ENCODE results near the gene SKAP1.
"Not testable (repeated sequence)": the region's sequence is repeated elsewhere in the genome, so short reads cannot be mapped to it uniquely, and the experiment has no call there.

SKAP1 gene

DNA sequence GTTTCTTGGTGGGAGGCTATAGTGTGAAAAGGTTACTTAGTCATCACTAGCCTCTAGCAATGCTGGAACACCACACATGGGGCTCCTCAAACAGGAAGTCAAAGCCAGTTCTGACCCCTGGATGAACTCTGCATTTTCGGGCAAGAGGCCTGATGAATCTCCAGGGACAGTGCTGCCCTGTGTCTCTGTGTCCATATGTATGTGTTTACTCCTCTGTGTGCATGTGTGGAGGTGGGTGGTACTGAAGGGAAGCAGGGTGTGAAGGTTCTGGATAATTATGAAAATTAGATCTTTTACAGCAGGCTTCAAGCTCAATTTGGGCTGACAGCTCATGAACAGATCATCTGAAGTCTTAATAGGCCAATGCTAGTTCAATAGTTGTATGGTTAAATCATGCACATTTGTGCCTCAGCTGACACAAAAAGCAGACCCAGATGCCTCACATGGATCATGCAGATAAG, 188.9 kb downstream of the SKAP1 start:
- peak; percentile 26 for DNase-seq

DNA sequence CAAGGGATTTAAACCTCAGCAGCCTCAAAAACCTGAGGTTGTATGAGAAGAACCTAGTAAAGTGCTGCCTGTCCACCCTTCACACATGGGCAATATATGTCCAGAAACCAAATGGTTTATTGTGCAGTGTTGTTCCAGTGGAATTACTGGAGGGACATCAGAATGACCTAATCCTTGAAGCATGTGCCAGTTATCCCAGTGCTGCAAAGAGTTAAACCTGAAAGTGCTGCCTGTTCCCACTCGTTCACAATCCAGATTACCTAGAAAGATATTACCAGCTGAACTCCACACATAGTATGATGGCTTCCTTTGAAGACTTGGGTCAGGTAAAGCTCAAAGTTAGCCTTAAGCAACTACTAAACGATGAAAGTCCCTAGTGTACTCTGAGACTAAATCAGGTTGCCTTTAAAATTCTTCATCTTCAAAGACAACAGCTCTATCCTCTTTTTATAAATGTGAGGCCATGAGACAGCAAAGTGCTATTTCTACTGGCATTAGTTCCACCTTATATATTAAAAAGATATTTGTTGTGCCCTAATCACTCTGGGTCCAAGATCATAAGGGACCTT, 189.4 kb downstream of the SKAP1 start:
- no peak for DNase-seq

DNA sequence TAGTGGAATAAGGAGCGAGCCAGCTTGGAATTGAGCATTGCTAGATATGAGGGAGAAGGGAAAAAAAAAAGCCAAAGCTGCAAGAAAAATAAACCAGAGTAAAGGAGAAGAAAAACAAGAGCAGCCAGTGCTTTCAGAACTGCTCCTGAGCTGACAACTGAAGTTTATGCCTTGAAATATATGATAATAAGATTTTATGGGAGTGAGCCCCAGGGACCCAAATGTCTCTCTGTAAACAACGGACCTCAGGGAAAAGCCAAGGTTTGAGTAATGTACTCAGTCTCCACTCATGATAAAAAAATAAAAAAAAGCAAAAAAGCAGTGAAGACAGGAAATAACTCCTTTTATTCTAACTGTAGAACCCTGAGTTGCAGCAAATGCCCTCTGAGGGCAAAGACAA, 189.9 kb downstream of the SKAP1 start:
- DNase-seq, result no peak

DNA sequence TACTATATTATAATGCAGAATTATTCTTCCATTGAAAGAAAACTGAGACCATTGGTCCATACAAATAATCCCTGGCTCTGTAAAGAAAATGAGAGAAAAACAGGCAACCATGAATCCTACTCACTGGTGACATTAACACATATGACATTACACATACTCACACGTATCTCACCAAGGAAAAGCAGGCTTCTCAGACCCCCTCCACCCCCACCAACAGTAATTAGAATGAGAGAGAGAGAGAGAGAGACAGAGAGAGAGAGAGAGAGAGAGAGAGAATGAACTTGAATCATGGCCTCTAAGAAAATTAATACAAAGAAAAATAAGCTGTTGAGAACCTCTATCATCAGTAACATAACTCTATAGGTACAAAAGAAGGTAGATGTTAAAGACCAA, 190.4 kb downstream of the SKAP1 start:
- no peak for DNase-seq

DNA sequence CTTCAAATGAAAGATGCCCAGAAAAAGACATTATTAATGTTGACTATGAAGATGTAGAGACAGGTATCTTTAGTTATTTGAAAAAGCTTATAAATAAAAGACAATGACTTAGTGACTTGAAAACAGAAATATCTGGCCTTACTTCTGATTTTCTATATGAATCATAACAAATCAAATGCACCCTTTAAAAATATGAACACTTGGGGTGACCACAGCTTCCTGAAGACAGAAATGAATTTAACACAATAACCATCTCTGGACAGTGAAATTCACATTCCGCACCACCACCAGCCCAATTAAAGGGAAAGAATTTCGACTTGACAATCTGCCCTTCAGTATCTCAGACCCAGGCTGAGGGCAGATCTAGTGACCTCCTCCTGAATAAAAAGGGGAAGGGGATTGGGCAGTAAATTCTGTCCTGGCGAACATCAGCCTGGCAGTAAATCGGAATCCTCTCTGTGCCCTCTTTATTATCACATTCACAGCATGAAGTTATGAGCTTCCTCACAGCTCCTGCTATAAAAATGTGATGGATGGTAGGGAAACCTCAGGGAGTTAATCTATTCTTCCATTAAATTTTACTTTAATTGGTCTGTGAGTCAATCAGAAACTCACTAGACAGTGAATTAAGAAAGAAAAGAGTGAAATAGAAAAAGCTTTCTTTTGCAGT, 190.9 kb downstream of the SKAP1 start:
- no peak for DNase-seq

DNA sequence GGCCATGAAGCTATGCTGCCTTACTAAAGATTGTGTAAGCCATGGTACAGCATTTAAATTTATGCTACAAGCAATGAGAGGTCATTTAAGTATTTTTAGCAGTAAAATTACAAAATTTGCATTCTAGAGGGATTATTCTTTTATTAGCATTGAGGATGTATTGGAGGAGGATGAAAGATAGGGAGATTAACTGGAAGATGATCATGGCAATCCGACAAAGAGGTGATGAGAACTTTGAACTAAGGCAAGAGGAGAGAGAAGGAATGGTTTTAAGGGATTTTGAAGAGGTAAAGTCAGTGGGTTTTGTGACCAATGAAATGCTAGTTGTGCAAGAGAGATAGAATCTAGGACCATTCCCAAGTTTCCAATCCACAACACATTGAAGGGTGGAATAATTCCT, 192.6 kb downstream of the SKAP1 start:
- DNase-seq, result no peak

DNA sequence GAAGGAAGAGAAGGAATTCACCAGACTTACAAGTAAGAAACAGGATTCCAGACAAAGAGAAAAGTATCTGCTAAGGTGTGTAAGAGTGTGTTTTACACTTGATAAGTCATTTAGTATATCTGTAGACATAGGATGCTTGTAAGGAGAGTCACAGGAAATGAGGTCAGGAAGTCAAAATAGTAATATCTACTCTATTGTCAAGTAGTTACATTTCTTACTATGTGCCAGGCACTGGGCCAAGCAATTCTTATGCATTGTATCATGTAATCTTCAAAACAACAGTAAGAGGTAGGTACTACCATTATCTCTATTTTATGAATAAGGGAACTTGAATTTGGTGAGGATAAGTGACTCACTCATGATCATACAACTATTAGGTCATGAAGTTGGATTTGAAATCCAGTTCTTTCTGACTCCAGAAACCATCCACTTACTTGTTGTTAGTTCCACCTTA, 193.3 kb downstream of the SKAP1 start:
- no peak for DNase-seq

DNA sequence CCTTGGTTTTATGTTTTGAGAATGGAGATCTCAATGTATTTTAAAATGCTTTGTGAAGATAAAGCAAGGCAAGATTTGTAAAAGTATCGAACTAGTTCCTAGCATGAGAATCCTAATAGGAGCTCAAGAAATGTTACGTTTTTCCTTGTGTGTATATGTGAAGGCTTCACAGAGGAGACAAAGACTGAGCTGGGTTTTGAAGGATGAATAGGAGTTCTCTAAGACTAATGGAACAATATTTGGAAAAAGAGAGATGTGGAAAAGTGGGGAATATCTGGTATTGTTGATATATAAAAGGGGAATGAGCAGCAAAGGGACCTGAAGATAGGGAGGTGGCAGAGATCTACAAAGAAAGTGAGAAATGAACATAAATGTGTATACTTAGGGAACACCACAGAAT, 195.1 kb downstream of the SKAP1 start:
- no peak for DNase-seq

DNA sequence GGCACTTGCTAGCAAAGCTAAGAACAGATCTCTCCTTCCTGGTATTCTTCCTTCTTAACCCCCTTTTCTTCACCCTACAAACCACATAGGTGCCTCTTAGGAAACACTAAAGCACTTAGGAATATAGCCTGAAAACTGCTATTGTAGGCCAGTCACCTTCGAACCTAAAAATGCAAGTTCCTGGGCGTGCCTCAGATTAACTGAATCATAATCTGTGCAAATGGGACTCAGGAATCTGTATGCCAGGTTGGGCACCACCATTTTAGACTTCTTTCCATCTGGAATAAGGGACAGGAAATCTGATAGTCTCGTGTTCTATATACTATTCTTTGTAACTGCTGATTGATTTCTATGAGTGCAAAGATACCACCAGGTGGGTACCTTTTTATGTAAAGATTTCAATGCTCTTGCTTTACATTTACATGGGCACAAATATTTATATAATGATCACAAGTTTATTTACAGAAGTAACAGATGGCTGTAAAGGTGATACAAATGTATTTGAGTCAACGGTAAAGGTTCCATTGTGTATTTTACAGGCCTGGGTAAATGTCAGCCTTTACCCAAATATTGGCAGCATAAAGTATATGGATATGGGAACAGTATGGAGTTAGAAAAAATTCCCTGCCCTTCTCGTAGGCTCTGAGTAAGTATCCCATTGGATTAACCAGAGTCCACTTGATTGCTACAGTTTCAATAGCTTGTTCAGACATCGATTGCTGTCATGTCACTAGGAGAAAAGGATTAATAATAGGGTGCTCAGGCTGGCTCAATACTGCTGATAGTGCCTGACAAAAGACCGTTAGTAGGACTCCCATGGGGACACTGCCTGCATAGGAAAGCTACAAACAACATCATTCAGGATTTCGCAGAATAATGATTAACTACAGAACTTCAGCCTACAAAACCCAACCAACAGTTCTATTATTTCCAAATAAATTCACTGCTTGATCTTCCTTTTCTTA, 197.7 kb downstream of the SKAP1 start:
- no peak for DNase-seq

DNA sequence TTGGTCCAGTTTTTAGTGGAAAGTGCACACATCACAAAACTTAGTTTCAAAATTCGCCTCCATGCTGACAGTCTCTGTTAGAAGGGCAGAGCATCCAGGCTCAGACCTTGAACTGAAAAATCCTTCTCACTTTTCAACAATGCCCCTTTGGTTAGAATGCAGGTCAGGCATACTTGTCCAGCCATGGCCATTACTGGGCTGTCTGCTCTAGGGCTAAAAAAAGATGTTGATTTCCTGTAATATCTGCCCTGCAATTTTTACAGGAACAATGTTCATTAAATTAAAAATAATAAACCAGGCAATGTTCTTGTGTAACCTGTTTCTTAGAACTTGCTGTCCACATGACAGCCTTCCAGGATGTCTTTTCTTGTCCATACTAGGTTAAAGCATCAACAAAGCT, 200.1 kb downstream of the SKAP1 start:
- no peak for DNase-seq

DNA sequence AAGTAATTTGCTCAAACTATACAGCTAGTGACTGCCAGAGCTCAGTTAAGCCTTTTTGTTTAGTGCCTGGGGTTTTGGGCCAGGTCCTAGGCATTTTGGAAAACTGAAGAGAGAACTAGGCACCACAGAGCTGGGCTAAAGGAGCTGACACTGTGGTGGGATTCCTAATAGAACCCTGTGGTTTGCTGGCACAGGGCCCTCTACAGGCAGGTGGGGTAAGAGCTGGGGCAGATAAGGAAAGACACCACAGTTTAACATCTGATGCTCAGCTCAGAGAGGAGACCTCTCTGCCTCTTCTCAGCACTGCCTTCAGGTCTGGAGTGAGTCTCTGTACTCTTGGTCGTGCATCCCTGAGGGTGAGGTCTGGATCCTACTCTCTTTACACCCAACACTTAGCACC, 201.3 kb downstream of the SKAP1 start:
- peak; percentile 46 for DNase-seq

DNA sequence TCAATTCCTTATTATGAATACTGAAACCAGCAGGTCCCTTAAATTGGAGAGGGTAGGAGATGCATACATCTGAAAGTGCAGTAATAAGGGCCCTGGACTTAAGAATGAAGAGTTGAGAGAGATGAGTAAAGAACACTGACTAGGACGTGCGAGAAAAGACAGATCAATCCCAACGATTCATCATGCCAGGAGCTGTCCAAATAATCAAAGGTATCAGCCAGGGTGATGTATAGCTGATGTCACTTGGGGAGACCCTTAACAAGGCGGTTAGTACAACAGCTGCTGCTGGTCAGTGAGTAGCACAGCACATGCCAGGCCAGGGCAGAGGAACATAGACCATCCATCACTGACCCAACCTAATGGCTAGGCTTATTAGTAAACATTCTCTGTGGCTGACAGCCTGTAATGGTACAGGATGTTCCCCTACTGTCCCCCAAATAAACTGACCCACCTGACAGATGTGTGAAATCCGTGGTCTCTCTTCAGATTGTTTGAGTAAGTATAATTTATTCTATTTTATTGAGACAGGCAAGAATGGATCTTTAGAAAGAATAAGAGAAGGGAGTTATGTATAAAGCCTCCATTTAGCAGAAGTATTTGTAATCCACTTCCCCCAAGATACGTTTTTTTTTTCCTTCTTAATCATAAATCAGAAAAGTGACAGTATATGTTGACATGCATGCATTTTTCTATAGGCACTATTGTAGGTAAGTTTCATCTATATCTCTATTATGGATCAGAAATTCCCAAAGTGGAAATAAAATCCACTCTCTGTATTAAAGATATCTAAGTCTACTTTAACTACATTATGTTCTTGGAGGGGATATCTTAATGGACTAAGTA, 204.1 kb downstream of the SKAP1 start:
- no peak for DNase-seq

DNA sequence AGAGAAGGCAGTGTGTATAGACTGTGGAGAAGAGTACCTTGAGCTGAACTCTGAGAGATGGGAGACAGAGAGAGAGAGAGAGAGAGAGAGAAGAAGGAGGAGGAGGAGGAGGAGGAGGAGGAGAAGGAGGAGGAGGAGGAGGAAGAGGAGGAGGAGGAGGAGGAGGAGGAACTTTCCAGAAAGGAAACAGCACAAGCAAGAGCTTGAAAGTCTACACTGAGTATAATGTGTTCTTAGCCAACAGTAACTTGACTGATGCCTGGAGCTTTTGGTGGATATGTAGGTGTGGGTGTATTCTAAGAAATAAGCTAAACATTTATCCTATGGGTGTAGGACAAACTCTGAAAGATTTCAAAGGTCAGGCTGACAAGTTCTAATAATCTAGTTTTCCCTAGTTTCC, 206.1 kb downstream of the SKAP1 start:
- DNase-seq, result no peak

DNA sequence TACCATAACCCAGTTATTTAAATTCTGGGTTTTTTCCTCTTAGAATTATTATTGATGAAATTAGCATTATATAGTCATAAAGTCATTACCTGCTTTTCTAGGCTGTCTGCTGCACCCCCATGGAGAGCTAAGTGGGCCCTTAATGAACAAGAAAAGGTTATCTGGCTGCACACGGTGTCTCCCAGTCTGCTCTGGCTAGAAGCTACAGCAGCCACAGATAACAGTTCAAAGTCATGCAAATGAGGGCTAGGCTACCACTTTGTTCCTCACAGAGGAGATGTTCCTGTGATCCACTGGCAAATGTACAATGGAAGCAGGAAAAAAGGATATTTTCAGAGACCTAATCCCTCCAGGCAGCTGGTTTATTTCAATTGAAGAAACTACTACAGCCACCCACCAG, 210.4 kb downstream of the SKAP1 start:
- DNase-seq, result peak; percentile 73

DNA sequence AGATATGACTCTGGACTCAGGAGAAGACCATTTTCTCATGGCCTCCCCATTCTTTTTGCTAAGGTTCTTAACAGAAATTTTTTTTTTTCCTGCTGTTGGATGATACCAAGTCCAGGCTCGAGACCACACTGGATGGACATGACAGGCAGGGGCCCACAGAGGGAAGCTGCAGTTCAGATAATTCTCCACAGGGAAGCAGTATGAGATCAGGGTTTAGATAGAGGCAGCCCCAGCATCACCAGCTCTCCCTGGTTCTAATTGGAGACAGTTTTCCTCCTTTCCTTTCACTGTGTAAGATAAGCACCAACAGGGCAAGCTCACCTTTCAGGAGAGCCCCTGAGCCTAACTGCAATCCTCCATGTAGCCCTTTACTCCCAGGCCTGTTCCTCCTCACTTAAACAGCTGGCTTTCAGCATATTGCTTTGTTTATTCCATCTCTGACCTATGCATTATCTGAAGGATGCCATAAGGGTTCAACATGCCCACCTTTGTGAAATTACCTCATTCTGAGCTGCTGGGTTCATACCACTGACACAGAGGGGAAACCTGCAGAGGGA, 214.4 kb downstream of the SKAP1 start:
- peak; percentile 45 for DNase-seq

DNA sequence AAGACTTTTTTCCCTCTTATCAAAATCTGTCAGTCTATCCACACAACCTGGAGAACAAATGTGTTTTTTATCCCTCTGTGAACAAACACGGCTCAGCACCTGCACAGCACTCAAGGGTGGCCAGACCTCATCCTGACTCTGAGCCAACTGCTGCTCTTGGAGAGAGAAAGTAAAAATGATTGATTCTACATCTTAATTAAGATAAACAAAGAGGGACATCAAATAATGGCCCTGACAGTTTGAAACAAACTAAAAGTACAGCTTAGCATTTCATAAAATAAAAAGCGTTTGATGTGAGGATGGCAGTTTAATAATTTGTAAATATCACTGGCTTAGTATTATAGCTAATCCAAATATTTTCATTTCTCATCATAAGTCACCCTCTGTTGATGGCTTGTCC, 216.2 kb downstream of the SKAP1 start:
- DNase-seq, result no peak

DNA sequence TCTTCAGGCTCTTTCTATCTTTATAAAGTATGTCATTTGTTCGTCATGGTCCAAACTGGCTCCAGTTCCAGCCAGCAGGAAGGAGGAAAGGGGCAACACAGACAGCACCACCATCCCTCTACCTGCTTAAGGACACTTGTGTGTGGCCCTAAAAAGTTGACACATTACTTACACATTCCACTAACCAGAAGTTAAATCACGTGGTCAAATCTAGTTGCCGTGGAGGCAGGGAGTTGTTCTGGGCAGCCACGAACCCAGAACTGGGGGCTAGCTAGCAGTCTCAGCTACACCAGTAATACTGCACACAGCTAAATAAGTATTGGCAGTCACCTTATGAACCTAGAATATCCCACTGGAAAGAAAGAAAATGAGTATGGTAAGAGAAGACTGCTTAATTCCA, 218.2 kb downstream of the SKAP1 start:
- no peak for DNase-seq

DNA sequence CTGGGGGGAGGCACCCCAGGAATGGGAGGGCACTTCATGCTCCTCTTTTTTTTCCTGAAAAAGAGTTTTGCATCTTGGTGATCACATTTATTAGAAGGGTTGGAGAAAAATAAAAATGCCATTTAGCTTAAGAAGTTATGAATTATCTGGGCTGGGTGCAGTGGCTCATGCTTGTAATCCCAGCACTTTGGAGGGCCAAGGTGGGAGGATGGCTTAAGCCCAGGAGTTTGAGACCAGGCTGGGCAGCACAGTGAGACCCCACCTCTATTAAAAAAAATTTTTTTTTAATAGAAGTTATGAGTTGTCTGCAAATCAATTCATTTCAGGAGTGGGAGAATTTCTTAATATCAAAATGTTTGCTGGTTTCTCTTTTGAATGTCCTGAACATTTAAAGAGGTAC, 219.0 kb downstream of the SKAP1 start:
- DNase-seq, result no peak

DNA sequence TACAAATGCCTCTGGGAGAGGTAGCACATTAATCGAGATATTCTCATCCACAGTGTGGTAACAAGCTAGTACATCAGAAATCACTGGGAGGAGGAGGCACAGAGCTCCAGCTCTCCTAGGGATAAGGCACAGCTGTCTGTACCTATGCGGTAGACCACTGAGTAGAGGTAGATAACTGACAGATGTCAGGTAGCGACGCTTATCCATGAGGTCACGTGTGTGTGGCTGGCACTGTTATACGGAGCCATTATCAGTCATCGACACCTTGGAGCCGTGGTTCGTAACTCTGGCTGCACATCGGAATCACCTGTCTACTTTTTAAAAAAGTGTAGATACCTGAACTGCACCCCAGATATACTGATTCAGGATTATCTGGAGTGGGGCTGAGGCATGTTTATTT, 220.0 kb downstream of the SKAP1 start:
- no peak for DNase-seq

DNA sequence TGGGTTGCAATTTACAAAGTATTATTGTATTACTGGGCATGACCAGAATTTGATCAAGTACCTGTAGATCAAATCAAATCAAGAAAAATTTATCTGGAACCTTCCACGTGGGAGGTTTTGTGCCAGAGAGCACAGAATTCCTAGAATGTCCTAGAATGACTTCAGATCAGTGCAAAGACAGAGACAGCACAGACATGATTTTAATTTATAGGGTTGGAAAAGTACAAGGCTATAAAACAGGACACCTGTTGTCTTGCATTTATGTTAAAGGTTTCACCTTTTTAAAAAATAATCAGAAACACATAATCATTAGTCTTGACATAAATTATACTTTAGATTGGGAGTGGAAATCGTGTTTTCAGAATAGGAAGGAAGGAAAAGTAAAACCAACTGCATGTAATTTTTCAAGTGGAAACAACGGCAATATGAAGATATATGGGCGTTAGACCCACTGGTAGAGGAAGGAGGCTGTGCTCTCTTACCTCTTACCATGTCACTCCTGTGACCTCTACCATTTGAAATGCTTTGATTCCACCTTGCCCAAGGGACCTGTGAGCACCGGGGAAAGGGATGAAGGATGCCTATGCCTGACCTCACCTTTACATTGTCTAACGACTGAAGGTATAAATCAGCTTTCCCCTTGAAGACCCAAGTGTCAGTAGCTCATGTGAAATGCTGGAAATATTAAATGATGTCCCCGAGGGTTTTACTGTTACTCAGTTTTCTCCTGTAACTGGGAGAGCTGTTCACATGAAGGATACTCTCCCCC, 222.1 kb downstream of the SKAP1 start:
- DNase-seq, result no peak

DNA sequence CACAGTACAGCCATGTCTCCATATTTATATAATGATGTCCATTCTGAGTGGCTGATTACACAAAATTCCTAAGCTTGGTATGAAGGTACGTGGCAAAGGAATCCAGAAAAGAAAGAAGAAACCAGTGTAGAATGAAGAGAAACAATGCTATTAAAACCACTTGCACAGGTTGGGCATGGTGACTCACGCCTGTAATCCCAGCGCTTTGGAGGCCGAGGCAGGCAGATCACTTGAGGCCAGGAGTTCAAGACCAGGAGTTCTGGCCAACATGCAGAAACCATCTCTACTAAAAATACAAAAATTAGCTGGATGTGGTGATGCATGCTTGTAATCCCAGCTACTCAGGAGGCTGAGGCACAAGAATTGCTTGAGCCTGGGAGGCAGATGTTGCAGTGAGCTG, 223.0 kb downstream of the SKAP1 start:
- DNase-seq, result not testable (repeated sequence)

DNA sequence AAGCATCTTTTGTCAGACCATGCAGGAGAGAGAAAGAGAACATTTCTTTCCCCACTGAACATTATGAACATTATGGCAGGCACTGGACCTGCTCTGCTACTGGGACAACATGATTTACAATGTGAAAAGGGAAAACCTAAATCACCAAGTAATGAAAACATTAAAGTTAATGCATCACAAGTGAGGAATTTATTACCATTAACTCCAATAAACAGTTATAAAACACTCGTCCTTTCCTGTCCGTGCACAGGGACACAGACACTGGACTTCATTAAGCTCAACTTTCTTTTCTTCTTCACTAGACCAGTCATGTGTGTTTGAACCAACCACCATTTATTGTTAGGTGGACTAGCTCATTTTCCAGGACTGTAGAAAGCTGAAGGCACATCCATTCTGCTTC, 227.1 kb downstream of the SKAP1 start:
- DNase-seq, result no peak
